Measurements from ENCODE around the gene SHANK2.
"Not testable (repeated sequence)": the region's sequence is repeated elsewhere in the genome, so short reads cannot be mapped to it uniquely, and the experiment has no call there.

The SHANK2 gene

GRCh38 chr11:71236836-71237475, 15.4 kb downstream of the SHANK2 start:
- peak overlapping the region in 1 of 3 experiments; percentile 51 for H3K27ac Mint-ChIP-seq
- peaks cover 31% of the 10 kb centered on the region for H3K27me3 Mint-ChIP-seq (ENCODE audit: low read depth)
- no peaks in the 10 kb centered on the region for H3K36me3 Mint-ChIP-seq (ENCODE audit: low read depth)
- H3K4me3 Mint-ChIP-seq, result no peak overlapping the region
- TF ChIP-seq CTCF (IDR thresholded peaks at IDR 0.05; ENCODE audit: unreplicated experiment in 3 of 3), result no peak
- no peaks in the 10 kb centered on the region for H3K9me3 Mint-ChIP-seq
- peaks cover 7% of the 10 kb centered on the region for H3K4me1 Mint-ChIP-seq

- H3K27me3 Mint-ChIP-seq (ENCODE audit: low read depth), result peaks cover 28% of the 10 kb centered on the region
- H3K9me3 Mint-ChIP-seq, result no peaks in the 10 kb centered on the region
- H3K36me3 Mint-ChIP-seq (ENCODE audit: low read depth), result peaks cover 4% of the 10 kb centered on the region
- H3K4me1 Mint-ChIP-seq, result no peaks in the 10 kb centered on the region
- no peak overlapping the region for H3K27ac Mint-ChIP-seq
- no peak for TF ChIP-seq CTCF (IDR thresholded peaks at IDR 0.05; ENCODE audit: unreplicated experiment in 3 of 3)
- H3K4me3 Mint-ChIP-seq, result no peak overlapping the region
Observed at GRCh38 chr11:71235719-71236118, 16.7 kb downstream of the SHANK2 start.

- H3K27ac Mint-ChIP-seq; H3K4me1 Mint-ChIP-seq; H3K9me3 Mint-ChIP-seq; H3K36me3 Mint-ChIP-seq (ENCODE audit: low read depth); H3K4me3 Mint-ChIP-seq: not testable (repeated sequence)
- H3K27me3 Mint-ChIP-seq (ENCODE audit: low read depth), result peaks cover 27% of the 10 kb centered on the region
Observed at GRCh38 chr11:71233896-71234852, 18.2 kb downstream of the SHANK2 start.

GRCh38 chr11:71232364-71232763, 20.0 kb downstream of the SHANK2 start:
- H3K27ac Mint-ChIP-seq, result no peak overlapping the region
- peaks cover 20% of the 10 kb centered on the region for H3K27me3 Mint-ChIP-seq (ENCODE audit: low read depth)
- no peaks in the 10 kb centered on the region for H3K4me1 Mint-ChIP-seq
- no peak overlapping the region for H3K4me3 Mint-ChIP-seq
- no peak for TF ChIP-seq CTCF (IDR thresholded peaks at IDR 0.05; ENCODE audit: unreplicated experiment in 3 of 3)
- peaks cover 19% of the 10 kb centered on the region for H3K36me3 Mint-ChIP-seq (ENCODE audit: low read depth)
- H3K9me3 Mint-ChIP-seq, result peaks cover 12% of the 10 kb centered on the region

GRCh38 chr11:71228961-71229360, 23.4 kb downstream of the SHANK2 start:
- Mint-ChIP-seq H3K4me3 (no peak overlapping the region), H3K27me3 (ENCODE audit: low read depth) (peaks cover 14% of the 10 kb centered on the region), H3K9me3 (peaks cover 31% of the 10 kb centered on the region), H3K27ac (no peak overlapping the region), H3K4me1 (no peaks in the 10 kb centered on the region), H3K36me3 (ENCODE audit: low read depth) (peaks cover 41% of the 10 kb centered on the region)
- TF ChIP-seq CTCF (IDR thresholded peaks at IDR 0.05; ENCODE audit: unreplicated experiment in 3 of 3), result no peak

GRCh38 chr11:71227058-71227659, 25.2 kb downstream of the SHANK2 start:
- Mint-ChIP-seq H3K27ac (no peak overlapping the region), H3K27me3 (ENCODE audit: low read depth) (peaks cover 23% of the 10 kb centered on the region), H3K4me3 (no peak overlapping the region), H3K36me3 (ENCODE audit: low read depth) (peaks cover 43% of the 10 kb centered on the region), H3K9me3 (peaks cover 33% of the 10 kb centered on the region), H3K4me1 (no peaks in the 10 kb centered on the region)
- no peak for TF ChIP-seq CTCF (IDR thresholded peaks at IDR 0.05; ENCODE audit: unreplicated experiment in 3 of 3)

All from nephron (organoid).